ENCODE measurements around the gene ATP6V1C2. TPM values are rescaled to one million over a fixed set of nuclear protein-coding genes. Genes with fewer than 3 reads are reported as not detected.

ATP6V1C2 gene
- total RNA-seq, 4 donors from 2014 or later, result 2.3 to 17.3 (median 10.6) TPM

DNA sequence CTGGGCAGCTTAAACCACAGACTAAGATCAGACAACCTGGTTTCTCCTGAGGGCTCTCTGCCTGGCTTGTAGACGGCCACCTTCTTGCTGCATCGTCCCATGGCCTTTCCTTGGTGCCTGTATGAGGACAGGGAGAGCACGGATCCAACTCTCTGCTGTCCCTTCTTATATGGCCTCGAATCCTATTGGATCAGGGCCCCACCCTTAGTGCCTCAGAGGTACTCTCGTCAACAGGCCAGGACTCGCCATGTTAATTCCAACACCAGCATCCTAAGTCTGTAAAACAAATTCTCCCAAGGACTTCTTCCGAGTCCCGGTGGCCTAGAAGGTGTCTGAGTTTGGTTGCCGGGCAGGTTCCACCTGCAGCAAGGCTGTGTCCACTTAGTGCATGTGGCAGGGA, 40.2 kb downstream of the ATP6V1C2 start:
- H3K36me3 ChIP-seq, result no peaks in the 10 kb centered on the region
- no peak overlapping the region for H3K4me3 ChIP-seq
- intact Hi-C loops (cut with DNase I), result no loop called here
- DNase-seq, result no peak
- 76 to 92% methylated on average over 7 to 9 of the region's 9 CpGs for WGBS, 2 donors
- peaks cover 0 to 19% (median 0%) of the 10 kb centered on the region in 4 donors for H3K27me3 ChIP-seq
- no peaks in the 10 kb centered on the region for H3K9me3 ChIP-seq
- H3K27ac ChIP-seq, result no peak overlapping the region
- TF ChIP-seq, protein P1, sequence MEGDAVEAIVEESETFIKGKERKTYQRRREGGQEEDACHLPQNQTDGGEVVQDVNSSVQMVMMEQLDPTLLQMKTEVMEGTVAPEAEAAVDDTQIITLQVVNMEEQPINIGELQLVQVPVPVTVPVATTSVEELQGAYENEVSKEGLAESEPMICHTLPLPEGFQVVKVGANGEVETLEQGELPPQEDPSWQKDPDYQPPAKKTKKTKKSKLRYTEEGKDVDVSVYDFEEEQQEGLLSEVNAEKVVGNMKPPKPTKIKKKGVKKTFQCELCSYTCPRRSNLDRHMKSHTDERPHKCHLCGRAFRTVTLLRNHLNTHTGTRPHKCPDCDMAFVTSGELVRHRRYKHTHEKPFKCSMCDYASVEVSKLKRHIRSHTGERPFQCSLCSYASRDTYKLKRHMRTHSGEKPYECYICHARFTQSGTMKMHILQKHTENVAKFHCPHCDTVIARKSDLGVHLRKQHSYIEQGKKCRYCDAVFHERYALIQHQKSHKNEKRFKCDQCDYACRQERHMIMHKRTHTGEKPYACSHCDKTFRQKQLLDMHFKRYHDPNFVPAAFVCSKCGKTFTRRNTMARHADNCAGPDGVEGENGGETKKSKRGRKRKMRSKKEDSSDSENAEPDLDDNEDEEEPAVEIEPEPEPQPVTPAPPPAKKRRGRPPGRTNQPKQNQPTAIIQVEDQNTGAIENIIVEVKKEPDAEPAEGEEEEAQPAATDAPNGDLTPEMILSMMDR (IDR thresholded peaks at IDR 0.05), result no peak
- TF ChIP-seq POLR2A (IDR thresholded peaks at IDR 0.05), result no peak
- H3K4me1 ChIP-seq, result peaks cover 0 to 8% (median 0%) of the 10 kb centered on the region in 3 donors

DNA sequence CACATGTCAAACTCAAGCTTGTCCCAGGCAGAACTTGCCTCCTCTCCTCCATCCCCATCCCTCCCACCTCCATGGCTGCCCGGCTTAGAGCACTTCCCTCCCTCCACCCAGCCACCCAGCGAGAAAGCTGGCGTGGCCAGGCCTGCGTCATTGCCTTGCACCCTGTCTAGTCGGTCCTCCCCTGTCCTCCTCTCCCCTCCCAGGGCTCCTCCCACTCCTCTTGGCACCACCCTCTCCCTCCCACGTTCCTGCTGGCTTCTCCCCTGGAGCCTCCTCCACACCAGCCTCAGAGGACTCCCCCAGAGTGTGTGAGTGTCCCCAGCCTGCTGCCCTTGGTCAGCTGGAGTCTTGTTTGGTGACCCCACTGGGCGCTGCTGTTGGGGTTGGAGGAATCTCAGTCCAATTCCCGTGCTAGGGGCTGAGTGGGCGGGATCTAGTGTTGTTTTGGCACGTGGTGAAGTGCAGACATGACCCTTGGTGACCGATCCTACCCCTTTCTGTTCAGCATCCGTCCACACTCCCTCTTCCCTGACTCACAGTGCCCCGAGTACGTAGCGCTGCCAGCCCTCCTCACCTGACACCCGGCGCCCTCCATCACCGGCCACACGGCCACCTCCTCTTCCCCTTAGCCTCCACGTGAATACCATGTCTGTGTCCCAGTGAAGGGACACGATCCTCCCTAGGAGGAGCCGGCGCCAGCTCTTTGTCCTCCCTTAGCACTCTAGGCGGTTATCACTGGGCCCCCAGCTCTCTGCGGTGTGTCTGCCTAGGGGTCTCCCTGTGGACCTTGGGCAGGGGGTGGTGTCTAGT, 41.4 kb downstream of the ATP6V1C2 start:
- no peaks in the 10 kb centered on the region for H3K36me3 ChIP-seq
- DNase-seq, result no peak
- no peak overlapping the region for H3K27ac ChIP-seq
- 54 to 61% methylated on average over 16 to 22 of the region's 25 CpGs for WGBS, 2 donors
- no peak for TF ChIP-seq POLR2A (IDR thresholded peaks at IDR 0.05)
- TF ChIP-seq, protein P1 (IDR thresholded peaks at IDR 0.05), result no peak
- peaks cover 0 to 8% (median 0%) of the 10 kb centered on the region in 3 donors for H3K4me1 ChIP-seq
- H3K4me3 ChIP-seq, result no peak overlapping the region
- intact Hi-C loops (cut with DNase I), result no loop called here
- no peaks in the 10 kb centered on the region for H3K9me3 ChIP-seq
- H3K27me3 ChIP-seq, result peaks cover 0 to 14% (median 0%) of the 10 kb centered on the region in 4 donors

DNA sequence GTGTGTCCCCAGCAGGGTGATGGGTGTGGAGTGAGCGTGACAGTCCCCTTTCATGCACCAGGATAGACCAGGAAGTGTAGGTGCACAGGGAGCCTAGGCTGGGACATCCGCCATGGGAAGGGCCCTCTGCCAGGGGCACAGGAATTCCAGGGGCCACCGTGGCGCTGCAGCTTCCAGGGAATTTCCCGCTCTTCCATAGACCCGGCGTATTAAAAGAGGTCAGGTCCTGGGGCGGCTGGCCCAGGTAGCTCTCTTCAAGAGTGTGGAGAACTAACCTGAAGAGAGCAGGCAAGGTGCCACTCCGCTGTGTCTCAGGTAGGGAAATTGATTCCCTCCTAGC, 42.0 kb downstream of the ATP6V1C2 start:
- H3K27me3 ChIP-seq, result peaks cover 0 to 14% (median 0%) of the 10 kb centered on the region in 4 donors
- H3K36me3 ChIP-seq, result no peaks in the 10 kb centered on the region
- TF ChIP-seq, protein P1 (IDR thresholded peaks at IDR 0.05), result no peak
- TF ChIP-seq POLR2A (IDR thresholded peaks at IDR 0.05), result no peak
- H3K4me3 ChIP-seq, result no peak overlapping the region
- no peak for DNase-seq
- intact Hi-C loops (cut with DNase I), result no loop called here
- H3K27ac ChIP-seq, result no peak overlapping the region
- 80% methylated on average over 1 of the region's 9 CpGs; no CpG with 5 or more reads in 1 of the 2 donors for WGBS, 2 donors
- no peaks in the 10 kb centered on the region for H3K9me3 ChIP-seq
- peaks cover 0 to 8% (median 0%) of the 10 kb centered on the region in 3 donors for H3K4me1 ChIP-seq

DNA sequence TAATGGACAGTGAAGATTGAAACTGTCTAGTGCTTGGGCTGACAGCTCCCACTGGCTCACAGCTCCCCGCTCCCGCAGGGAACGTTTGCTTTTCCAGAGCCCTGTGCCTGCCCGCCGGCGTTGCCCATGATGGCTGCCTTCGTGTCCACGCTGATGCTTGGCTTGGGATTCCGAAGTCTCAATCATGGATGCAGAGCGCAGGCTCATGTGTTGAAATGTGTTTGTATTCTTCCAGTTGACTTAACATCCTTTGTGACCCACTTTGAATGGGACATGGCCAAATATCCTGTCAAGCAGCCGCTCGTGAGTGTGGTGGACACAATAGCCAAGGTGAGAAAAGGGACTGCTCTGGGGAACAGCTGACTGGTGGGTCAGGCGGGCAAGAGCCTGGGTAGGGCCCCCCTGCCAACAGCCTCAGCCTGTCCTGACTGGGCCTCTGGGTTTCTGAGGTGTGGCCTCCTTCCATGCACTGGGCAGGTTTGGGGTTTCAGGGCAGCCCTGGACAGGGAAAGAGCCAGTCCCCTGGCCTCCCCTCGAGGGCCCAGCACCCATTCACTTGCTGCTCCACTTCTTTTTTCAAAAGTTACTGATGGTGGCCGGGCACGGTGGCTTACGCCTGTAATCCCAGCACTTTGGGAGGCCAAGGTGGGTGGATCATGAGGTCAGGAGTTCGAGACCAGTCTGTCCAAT, 42.8 kb downstream of the ATP6V1C2 start:
- H3K9me3 ChIP-seq, result no peaks in the 10 kb centered on the region
- H3K4me1 ChIP-seq, result peaks cover 0 to 2% (median 0%) of the 10 kb centered on the region in 3 donors
- no peak for TF ChIP-seq POLR2A (IDR thresholded peaks at IDR 0.05)
- TF ChIP-seq, protein P1 (IDR thresholded peaks at IDR 0.05), result no peak
- intact Hi-C loops (cut with DNase I), result no loop called here
- no peak for DNase-seq
- peaks cover 0 to 14% (median 0%) of the 10 kb centered on the region in 4 donors for H3K27me3 ChIP-seq
- WGBS, 2 donors, result 88 to 90% methylated on average over 12 to 17 of the region's 18 CpGs
- H3K4me3 ChIP-seq, result no peak overlapping the region
- no peaks in the 10 kb centered on the region for H3K36me3 ChIP-seq
- H3K27ac ChIP-seq, result no peak overlapping the region

DNA sequence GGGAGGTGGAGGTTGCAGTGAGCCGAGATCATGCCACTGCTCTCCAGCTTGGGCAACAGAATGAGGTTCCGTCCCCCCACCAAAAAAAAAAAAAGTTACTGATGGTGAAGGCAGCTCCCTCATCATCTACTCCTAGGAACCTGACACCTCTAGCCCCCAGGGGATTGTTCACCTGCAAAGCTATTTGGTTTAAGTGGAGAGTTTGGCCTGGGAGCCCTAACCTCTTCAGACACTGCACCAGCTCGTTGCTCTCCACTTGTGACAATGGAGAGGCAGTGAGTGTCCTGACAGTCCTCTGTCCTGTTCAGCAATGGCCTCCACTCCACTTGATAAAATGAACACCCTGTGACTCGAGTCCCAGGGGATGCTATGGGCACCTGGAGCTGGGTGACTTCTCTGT, 43.5 kb downstream of the ATP6V1C2 start:
- no peak overlapping the region for H3K27ac ChIP-seq
- H3K4me3 ChIP-seq, result no peak overlapping the region
- H3K4me1 ChIP-seq, result no peaks in the 10 kb centered on the region
- intact Hi-C loops (cut with DNase I), result no loop called here
- no peaks in the 10 kb centered on the region for H3K36me3 ChIP-seq
- no peak for DNase-seq
- 71 to 87% methylated on average over 1 to 2 of the region's 4 CpGs for WGBS, 2 donors
- peaks cover 0 to 14% (median 0%) of the 10 kb centered on the region in 4 donors for H3K27me3 ChIP-seq
- TF ChIP-seq, protein P1 (IDR thresholded peaks at IDR 0.05), result no peak
- TF ChIP-seq POLR2A (IDR thresholded peaks at IDR 0.05), result no peak
- no peaks in the 10 kb centered on the region for H3K9me3 ChIP-seq
